ENCODE measurements around the gene COA6. TPM values are rescaled to one million over a fixed set of nuclear protein-coding genes. Genes with fewer than 3 reads are reported as not detected.
A peak's percentile ranks its signal among the peaks of the same experiment; 100 is the strongest.

Gene COA6
- total and polyA plus RNA-seq, 2 of the 13 experiments (the other 11 are each of a cell fraction or from before 2014, with no cell fraction given): 32.4 to 104 TPM

GRCh38 chr1:234372011-234372757 is 1.1 kb upstream of the COA6 start:
- ATAC-seq (no peak), DNase-seq (ENCODE audit: low spot score) (no peak), FAIRE-seq (no peak)
- ChIA-PET POLR2A (interaction anchor here (0.7 to 2.3 kb wide), 10 partner anchors 8 to 238 kb away, joined by 3 to 37 read pairs (median 6); partner anchors contain the start of gene IRF2BP2), CTCF (ENCODE audit: low intra/inter-chr PET ratio, low total read pairs) (no interaction called here)
- Histone ChIP-seq H4K20me1 (ENCODE audit: insufficient read depth, low read length) (no peaks in the 10 kb centered on the region), H3K4me2 (ENCODE audit: low read depth, low read length) (peak overlapping the region; percentile 79), H3K79me2 (ENCODE audit: insufficient read depth, low read length) (peaks cover 30% of the 10 kb centered on the region), H3K9ac (ENCODE audit: insufficient read depth, low read depth, low read length) (peak overlapping the region; percentile 94), H3K36me3 (replicated peaks in 1 of 2; ENCODE audit: control insufficient read depth in 1 of 2, insufficient read depth in 2 of 2, low read length in 2 of 2) (peaks cover 3 to 16% of the 10 kb centered on the region in 2 experiments; a peak in 3 of 5 replicates), H3K27ac (ENCODE audit: extremely low read length, insufficient read depth, low read length) (peak overlapping the region; percentile 94), H3K4me3 (replicated peaks in 1 of 3; ENCODE audit: insufficient read depth in 1 of 3, low read depth in 2 of 3, low read length in 3 of 3) (peak overlapping the region; percentile 76 to 89 (median 80); a peak in 5 of 6 replicates), H2AFZ (ENCODE audit: low read length) (no peak overlapping the region), H3K4me1 (ENCODE audit: insufficient read depth, low read length) (peaks cover 43% of the 10 kb centered on the region), H3K9me3 (ENCODE audit: low read length) (no peaks in the 10 kb centered on the region), H3K27me3 (ENCODE audit: control insufficient read depth in 1 of 2, insufficient read depth in 2 of 2, low read length in 2 of 2) (no peaks in the 10 kb centered on the region; a peak in 1 of 5 replicates)
- intact Hi-C loops (cut with micrococcal nuclease; ENCODE audit: unreplicated experiment) (loop anchor here (5.0 kb wide), 1 partner anchor 60 kb away; no protein-coding TSS in a partner anchor), in situ Hi-C loops (cut with HindIII; ENCODE audit: extremely low pct_ligation_motif_present, low pct_unique_long_range_greater_than_20kb) (no loop called here)
- WGBS (ENCODE audit: low lambda C conversion rate): 54% methylated on average over 9 of the region's 9 CpGs
- no TSS peak for BruUV-seq (replicated peaks)
- TF ChIP-seq ZNF709 (CRISPR knock-in tag; IDR thresholded peaks at IDR 0.05) (no peak), ZNF530 (CRISPR knock-in tag; IDR thresholded peaks at IDR 0.05; ENCODE audit: low read depth) (no peak), ZNF747 (CRISPR knock-in tag; IDR thresholded peaks at IDR 0.05; ENCODE audit: borderline replicate concordance) (no peak), HNRNPK (IDR thresholded peaks at IDR 0.05; ENCODE audit: low read depth, low read length, poor library complexity, severe bottlenecking) (no peak), ZNF562 (CRISPR knock-in tag; IDR thresholded peaks at IDR 0.05; ENCODE audit: borderline replicate concordance) (no peak), SNAPC5 (CRISPR knock-in tag; IDR thresholded peaks at IDR 0.05; ENCODE audit: borderline replicate concordance) (no peak), ZNF609 (CRISPR knock-in tag; IDR thresholded peaks at IDR 0.05; ENCODE audit: borderline replicate concordance) (no peak), TRIM24 (CRISPR knock-in tag; IDR thresholded peaks at IDR 0.05) (no peak), NR2F6 (IDR thresholded peaks at IDR 0.05) (no peak), NR2F6 (CRISPR knock-in tag; IDR thresholded peaks at IDR 0.05) (no peak)

Measured in HepG2 (cell line).